Stomach smooth muscle (tissue), 2 donors: ENCODE results near the gene PTPRT.

Source experiments
- H3K27ac ChIP-seq: one replicate; pipeline ENCODE4 v1.7.0; 2013; ENCODE audit warnings: mild to moderate bottlenecking, low read length, inconsistent platforms
- H3K27me3 ChIP-seq, 2 donors: one replicate each; pipeline ENCODE4 v1.7.0; 2013; ENCODE audit warnings: low read length in 2 of 2; ENCODE audit not compliant: insufficient read depth in 2 of 2, control insufficient read depth in 1 of 2
- H3K36me3 ChIP-seq, 2 donors: one replicate each; pipeline ENCODE4 v1.7.0; 2013; ENCODE audit warnings: low read length in 2 of 2; ENCODE audit not compliant: control insufficient read depth in 2 of 2, insufficient read depth in 2 of 2
- H3K4me1 ChIP-seq: one replicate; pipeline ENCODE4 v1.7.0; 2013; ENCODE audit warnings: low read length; ENCODE audit not compliant: control insufficient read depth, insufficient read depth
- H3K4me3 ChIP-seq, 2 donors: one replicate each; pipeline ENCODE4 v1.7.0; 2013; ENCODE audit warnings: low read length in 2 of 2
- H3K9ac ChIP-seq, 2 donors: one replicate each; pipeline ENCODE4 v1.7.0; 2013; ENCODE audit warnings: low read length in 2 of 2, mild to moderate bottlenecking in 1 of 2
- H3K9me3 ChIP-seq, 2 donors: one replicate each; pipeline ENCODE4 v1.7.0; 2013; ENCODE audit warnings: low read length in 2 of 2; ENCODE audit not compliant: control insufficient read depth in 2 of 2
- donor health status: healthy.
- donor health status: Pancreatic carcinoma.

Gene PTPRT

DNA sequence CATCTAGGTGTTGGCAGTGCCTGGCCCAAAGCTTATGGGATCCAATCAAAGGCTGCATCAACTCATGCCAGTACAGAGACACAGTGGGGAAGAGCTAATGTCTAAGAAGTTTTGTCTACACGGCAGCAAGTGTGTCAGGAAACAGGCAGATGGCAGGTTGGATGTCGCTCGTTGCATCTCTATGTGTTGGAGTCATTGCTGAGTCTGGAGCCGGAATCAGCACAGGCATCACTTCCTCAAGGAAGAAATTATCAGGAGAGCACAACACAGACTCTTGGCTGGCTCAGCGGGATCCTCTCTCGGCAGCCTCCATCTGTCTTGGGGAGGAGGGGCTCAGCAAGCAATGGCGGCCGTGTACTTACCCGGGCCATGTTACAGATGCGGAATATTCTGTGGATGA is 1104.3 kb downstream of the PTPRT start:
- Histone ChIP-seq H3K4me1 (no peaks in the 10 kb centered on the region), H3K36me3 (no peaks in the 10 kb centered on the region), H3K27me3 (no peaks in the 10 kb centered on the region), H3K9ac (no peak overlapping the region), H3K9me3 (no peaks in the 10 kb centered on the region), H3K27ac (no peak overlapping the region), H3K4me3 (no peak overlapping the region)

DNA sequence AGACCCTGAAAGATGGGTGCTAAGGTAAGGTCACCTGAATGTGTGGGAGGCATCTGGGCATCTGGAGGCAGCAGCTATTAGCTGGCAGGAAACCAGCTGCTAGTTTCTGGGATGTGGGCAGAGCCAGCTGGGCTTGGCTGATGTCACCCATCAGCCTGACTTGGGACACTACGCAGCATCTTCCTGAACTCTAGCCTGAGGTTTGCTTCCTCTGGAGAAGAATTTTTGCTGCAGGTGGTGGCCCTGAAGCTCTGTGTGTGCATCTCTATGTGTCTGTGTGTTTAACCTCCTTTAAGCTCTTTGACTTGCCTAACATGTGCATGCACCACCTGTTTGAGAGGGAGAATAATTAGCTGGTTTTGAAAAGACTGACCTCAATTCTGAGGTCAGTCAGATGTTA is 1106.4 kb downstream of the PTPRT start:
- Histone ChIP-seq H3K4me3 (no peak overlapping the region), H3K9me3 (no peaks in the 10 kb centered on the region), H3K36me3 (no peaks in the 10 kb centered on the region), H3K9ac (no peak overlapping the region), H3K27ac (no peak overlapping the region), H3K4me1 (no peaks in the 10 kb centered on the region), H3K27me3 (no peaks in the 10 kb centered on the region)

DNA sequence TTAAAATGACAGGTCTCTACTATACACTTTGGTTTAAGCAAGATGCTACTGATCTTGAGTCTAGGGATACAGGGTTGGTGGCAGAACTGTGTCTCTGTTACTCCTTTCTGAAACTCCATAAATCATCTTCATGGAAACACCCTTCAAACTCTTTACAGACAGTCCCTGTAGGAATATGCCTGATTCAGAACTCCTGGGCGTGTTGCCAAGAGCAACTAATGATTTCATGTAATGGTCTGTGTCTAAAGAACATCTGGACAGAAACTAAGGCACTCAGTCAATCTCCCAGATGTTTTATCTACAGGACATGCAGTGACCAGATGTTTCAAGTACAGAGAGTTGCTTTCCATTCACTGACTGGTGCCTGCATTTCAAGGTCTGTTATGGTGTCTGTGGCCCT is 1107.1 kb downstream of the PTPRT start:
- H3K9me3 ChIP-seq = no peaks in the 10 kb centered on the region
- H3K27me3 ChIP-seq = no peaks in the 10 kb centered on the region
- no peak overlapping the region for H3K27ac ChIP-seq
- H3K36me3 ChIP-seq = no peaks in the 10 kb centered on the region
- H3K4me1 ChIP-seq = no peaks in the 10 kb centered on the region
- H3K4me3 ChIP-seq = no peak overlapping the region
- no peak overlapping the region for H3K9ac ChIP-seq

DNA sequence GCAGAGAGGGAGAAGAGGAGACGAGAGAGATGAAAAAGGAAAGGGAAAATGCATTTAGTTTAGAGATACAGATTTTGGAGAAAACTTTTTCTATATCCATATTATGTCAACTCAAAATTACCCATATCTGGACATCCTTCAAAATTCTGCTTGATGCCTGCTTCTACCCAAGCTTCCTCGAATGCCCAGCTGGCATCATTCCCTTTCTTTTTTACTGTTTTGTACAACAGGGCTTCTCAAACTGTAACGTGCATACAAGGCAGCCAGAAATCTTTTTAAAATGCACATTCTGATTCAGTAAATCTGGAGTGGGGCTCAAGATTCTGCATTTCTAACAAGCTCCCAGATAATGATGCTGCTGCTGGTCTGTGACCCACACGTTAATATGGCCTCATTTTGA is 1108.8 kb downstream of the PTPRT start:
- Histone ChIP-seq H3K4me3 (no peak overlapping the region), H3K4me1 (no peaks in the 10 kb centered on the region), H3K36me3 (no peaks in the 10 kb centered on the region), H3K27me3 (no peaks in the 10 kb centered on the region), H3K27ac (no peak overlapping the region), H3K9me3 (no peaks in the 10 kb centered on the region), H3K9ac (no peak overlapping the region)

DNA sequence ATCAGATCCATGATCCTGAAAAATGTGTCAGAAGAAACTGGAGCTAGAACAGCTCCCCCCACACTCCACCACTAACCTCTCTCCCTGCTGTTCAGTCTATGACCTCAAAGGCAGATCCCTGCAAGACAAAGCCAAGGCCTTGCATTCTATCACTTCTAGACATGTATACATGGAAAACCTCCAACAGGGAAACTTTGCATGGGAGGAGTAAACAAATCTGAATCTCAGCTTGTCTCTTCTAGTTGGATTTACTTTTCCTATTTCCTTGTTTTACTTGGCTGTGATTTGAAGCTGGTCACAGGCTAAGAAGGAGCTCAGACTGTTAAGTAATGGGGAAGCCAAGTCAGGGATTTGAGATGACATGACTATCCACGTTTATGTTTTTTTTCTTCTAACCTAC is 1114.8 kb downstream of the PTPRT start:
- H3K27ac ChIP-seq = no peak overlapping the region
- H3K36me3 ChIP-seq = no peaks in the 10 kb centered on the region
- H3K9me3 ChIP-seq = no peaks in the 10 kb centered on the region
- no peak overlapping the region for H3K9ac ChIP-seq
- H3K4me1 ChIP-seq = peaks cover 2% of the 10 kb centered on the region
- no peak overlapping the region for H3K4me3 ChIP-seq
- H3K27me3 ChIP-seq = no peaks in the 10 kb centered on the region

DNA sequence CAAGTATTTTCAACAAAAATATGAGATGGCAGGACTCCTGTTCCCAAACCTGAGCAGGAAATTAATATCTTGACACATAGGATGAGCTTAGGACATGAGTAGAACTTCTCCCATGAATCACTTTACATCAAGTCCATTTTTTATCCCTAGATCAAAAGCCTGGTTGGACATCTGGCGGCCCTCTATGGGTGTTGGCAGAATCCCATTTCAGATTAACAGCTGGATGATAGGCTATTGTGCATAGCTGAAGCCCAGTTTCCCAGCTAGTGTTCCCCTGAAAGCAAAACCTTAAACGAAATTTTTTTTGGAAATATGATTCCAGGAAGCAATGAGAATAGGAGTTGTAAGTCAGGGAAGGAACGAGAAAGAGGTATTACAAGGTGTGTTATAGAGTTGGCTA is 1122.1 kb downstream of the PTPRT start:
- H3K4me3 ChIP-seq = no peak overlapping the region
- H3K9ac ChIP-seq = no peak overlapping the region

DNA sequence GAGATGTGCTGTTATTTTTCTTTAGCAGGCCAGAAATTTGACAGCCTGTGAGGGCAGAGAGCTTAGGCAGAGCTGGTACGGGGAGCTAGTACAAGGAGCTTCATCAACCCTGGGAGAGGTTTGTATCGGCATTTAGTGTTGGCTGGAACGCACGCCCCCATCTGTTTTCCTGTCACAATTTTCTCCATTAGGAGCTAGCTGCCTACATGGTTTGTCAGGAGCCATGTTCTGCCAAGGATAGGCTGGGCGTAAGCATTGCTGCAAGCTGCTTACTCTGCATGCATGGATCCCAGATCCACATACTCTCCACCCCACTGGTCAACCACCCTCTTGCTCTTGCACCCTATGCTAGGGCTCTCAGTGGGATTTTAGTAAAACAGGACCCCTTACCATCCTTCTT is 1122.5 kb downstream of the PTPRT start:
- Histone ChIP-seq H3K27me3 (no peaks in the 10 kb centered on the region), H3K27ac (no peak overlapping the region), H3K4me3 (no peak overlapping the region), H3K9ac (no peak overlapping the region), H3K4me1 (no peaks in the 10 kb centered on the region), H3K9me3 (no peaks in the 10 kb centered on the region), H3K36me3 (no peaks in the 10 kb centered on the region)

More for the DNA sequence above, 1122.1 kb downstream of the PTPRT start:
- Histone ChIP-seq H3K27me3 (no peaks in the 10 kb centered on the region), H3K9me3 (no peaks in the 10 kb centered on the region), H3K36me3 (no peaks in the 10 kb centered on the region), H3K27ac (no peak overlapping the region), H3K4me1 (no peaks in the 10 kb centered on the region)

DNA sequence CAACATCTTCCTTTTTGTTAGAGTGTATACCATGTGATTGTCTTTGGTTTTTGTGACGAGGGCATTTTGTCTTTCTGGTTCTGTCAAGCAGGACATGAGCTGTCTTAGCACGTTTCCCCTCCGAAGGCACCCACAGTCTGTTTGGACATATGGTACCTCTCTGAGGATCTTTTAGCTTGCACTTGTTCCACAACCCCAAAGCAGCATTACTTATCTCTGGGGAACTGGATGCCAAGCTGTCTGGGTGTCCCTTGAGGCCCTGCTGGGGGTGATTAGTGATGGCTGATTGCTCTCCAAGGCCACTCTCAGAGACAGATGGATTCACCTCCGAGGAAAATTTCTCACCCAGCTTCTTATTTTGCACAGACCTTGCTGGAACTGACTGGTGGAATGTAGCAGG is 1126.6 kb downstream of the PTPRT start:
- H3K27me3 ChIP-seq = peaks cover 0 to 2% of the 10 kb centered on the region in 2 donors
- H3K4me3 ChIP-seq = no peak overlapping the region
- no peak overlapping the region for H3K9ac ChIP-seq
- no peaks in the 10 kb centered on the region for H3K36me3 ChIP-seq
- no peaks in the 10 kb centered on the region for H3K9me3 ChIP-seq
- no peaks in the 10 kb centered on the region for H3K4me1 ChIP-seq
- H3K27ac ChIP-seq = no peak overlapping the region

DNA sequence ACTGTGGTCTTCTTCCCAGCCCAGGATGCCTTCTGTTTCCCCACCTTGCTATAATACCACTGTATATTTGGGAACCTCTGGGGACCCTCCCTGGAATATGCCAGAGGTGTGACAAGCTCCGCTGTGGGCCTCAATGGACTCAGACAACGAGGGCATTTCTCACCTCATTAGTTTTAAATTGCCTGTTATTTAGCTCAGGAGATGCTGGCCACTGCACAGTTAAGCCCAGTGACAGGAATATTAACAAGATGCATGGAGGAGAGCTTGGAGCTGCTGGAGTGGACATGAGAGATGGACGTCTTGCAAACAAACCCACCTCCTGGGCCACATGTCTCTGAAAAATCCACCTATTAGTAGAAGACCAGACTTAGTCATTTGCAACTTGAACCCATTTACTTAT is 1136.4 kb downstream of the PTPRT start:
- Histone ChIP-seq H3K36me3 (no peaks in the 10 kb centered on the region), H3K4me3 (no peak overlapping the region), H3K4me1 (no peaks in the 10 kb centered on the region), H3K27me3 (peaks cover 0 to 2% of the 10 kb centered on the region in 2 donors), H3K9ac (no peak overlapping the region), H3K27ac (no peak overlapping the region), H3K9me3 (no peaks in the 10 kb centered on the region)

DNA sequence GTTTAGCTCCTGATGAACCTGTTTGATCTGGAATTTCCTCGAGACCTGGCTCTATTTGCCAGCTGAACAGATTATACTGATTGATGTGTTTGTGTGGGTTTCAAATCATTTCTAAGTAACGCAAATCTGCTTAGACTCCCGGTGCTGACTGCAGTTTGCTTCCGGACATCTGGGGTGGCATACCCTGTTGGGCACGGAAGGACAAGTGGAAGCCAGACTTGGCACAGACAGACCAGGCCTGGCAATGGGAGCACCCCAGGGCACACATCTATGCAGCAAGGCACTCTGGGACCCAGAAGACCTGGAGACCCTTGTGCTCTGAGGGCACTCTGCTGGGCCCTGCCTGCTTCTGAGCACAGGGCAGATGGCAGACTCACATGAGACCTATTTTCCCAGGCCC is 1137.8 kb downstream of the PTPRT start:
- no peaks in the 10 kb centered on the region for H3K9me3 ChIP-seq
- no peak overlapping the region for H3K9ac ChIP-seq
- no peaks in the 10 kb centered on the region for H3K4me1 ChIP-seq
- H3K27me3 ChIP-seq = no peaks in the 10 kb centered on the region
- no peak overlapping the region for H3K4me3 ChIP-seq
- H3K27ac ChIP-seq = no peak overlapping the region
- H3K36me3 ChIP-seq = no peaks in the 10 kb centered on the region

DNA sequence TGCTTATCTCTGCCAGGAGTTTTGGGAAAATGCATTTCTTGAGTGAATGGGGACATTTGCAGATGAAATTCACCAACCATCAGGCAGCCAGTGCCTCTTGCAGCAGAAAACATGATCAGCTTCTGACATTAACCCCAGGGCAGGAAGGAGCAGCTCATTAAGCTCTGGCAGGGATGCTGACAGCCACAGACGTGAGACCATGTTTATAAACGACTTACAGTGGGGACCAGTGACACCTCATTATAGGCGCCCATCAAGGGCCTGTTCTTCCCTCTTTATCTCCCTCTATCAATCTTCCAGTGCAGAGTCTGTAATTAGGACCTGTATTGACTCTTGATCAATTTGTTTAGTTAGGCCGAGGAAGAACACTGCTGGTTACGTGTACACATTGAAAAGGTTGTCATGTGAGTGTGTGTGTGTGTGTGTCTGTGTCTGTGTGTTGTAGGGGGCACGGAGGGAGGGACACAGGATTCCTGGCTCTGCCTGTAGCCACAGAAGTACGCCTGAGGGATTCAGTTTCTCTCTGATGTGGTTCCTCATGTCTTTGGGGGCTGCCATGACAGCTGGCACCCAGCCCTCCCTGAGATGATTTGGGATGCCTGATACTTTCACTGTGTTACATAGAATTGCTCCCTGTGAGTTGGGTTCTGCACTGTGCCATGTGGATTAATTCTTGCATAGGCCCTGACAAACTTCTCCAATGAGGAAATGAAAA is 1143.2 kb downstream of the PTPRT start:
- Histone ChIP-seq H3K27ac (no peak overlapping the region), H3K4me1 (no peaks in the 10 kb centered on the region), H3K9me3 (no peaks in the 10 kb centered on the region), H3K9ac (no peak overlapping the region), H3K27me3 (no peaks in the 10 kb centered on the region), H3K36me3 (no peaks in the 10 kb centered on the region), H3K4me3 (no peak overlapping the region)
